H1 (cell line): ENCODE data around the gene ZBTB46. TPM values are rescaled to one million over a fixed set of nuclear protein-coding genes. Genes with fewer than 3 reads are reported as not detected.

Experiments
- CTCF ChIA-PET: fragments of 300-600 bp; sonication (Branson Sonifier 250); formaldehyde crosslinking; loops from one replicate; lab custom pipeline; 2021; ENCODE audit not compliant: partially characterized antibody; lab: Charles Lee
- POLR2A ChIA-PET: fragments of 300-600 bp; sonication (Branson Sonifier 250); formaldehyde crosslinking; loops from one replicate; lab custom pipeline; 2021; ENCODE audit warnings: inconsistent platforms; ENCODE audit not compliant: partially characterized antibody; lab: Charles Lee
- DNase-seq, 2 experiments: peaks; one replicate each; pipeline versions ENCODE4 v3.0.0 to v3.0.0-alpha.2; 2010 to 2022; ENCODE audit warnings: low spot score in 2 of 2, low read depth in 1 of 2, mixed read lengths in 1 of 2
- FAIRE-seq: peaks from 2 replicates; lab custom pipeline; 2011; peaks lifted over from hg19 to GRCh38; lab: Jason Lieb, UNC
- H2AFZ ChIP-seq: 2 replicates; pipeline ENCODE4 v1.8.1; 2012; ENCODE audit warnings: low read length, inconsistent platforms
- H2AK5ac ChIP-seq: 2 replicates; pipeline ENCODE4 v1.6.1; 2013; ENCODE audit warnings: low read depth, low read length
- H2BK120ac ChIP-seq: replicated peaks from 2 replicates; pipeline ENCODE3; 2013; ENCODE audit warnings: low read depth, low read length, inconsistent platforms
- H2BK12ac ChIP-seq: 2 replicates; pipeline ENCODE4 v1.6.1; 2013; ENCODE audit warnings: low read depth, low read length
- H2BK15ac ChIP-seq: 2 replicates; pipeline ENCODE4 v1.6.1; 2013; ENCODE audit warnings: low read length
- H2BK20ac ChIP-seq: 2 replicates; pipeline ENCODE4 v1.6.1; 2013; ENCODE audit warnings: low read length
- H2BK5ac ChIP-seq: 2 replicates; pipeline ENCODE4 v1.6.1; 2013; ENCODE audit warnings: low read depth, low read length
- H3K14ac ChIP-seq: 2 replicates; pipeline ENCODE4 v1.6.1; 2013; ENCODE audit warnings: inconsistent platforms; ENCODE audit not compliant: insufficient read length
- H3K18ac ChIP-seq: 2 replicates; pipeline ENCODE4 v1.6.1; 2013; ENCODE audit warnings: low read length; ENCODE audit errors: extremely low read depth
- H3K23ac ChIP-seq: 2 replicates; pipeline ENCODE4 v1.6.1; 2013; ENCODE audit warnings: inconsistent platforms; ENCODE audit not compliant: insufficient read length
- H3K23me2 ChIP-seq: 2 replicates; pipeline ENCODE4 v1.6.1; 2013; ENCODE audit warnings: low read depth, low read length
- H3K27ac ChIP-seq: 2 replicates; pipeline ENCODE4 v1.6.1; 2011; ENCODE audit warnings: low read depth, low read length, inconsistent platforms
- H3K27me3 ChIP-seq, 4 experiments: replicated peaks in 1 of 4; 1 replicate in 1 of 4; 2 replicates in 3 of 4; pipeline versions ENCODE4 v1.6.1 to v1.8.1; 2011 to 2013; ENCODE audit warnings: low read length in 3 of 4, mild to moderate bottlenecking in 3 of 4, inconsistent platforms in 2 of 4, mixed read lengths in 2 of 4, moderate library complexity in 1 of 4; ENCODE audit not compliant: control insufficient read depth in 3 of 4, insufficient read depth in 3 of 4; ENCODE audit errors: extremely low read depth in 1 of 4
- H3K36me3 ChIP-seq, 4 experiments: 2 replicates each; pipeline versions ENCODE4 v1.6.1 to v1.8.1; 2011 to 2013; ENCODE audit warnings: mild to moderate bottlenecking in 4 of 4, low read length in 3 of 4, moderate library complexity in 2 of 4, control low read depth in 1 of 4, inconsistent platforms in 1 of 4; ENCODE audit not compliant: insufficient read depth in 4 of 4, control insufficient read depth in 2 of 4
- H3K4ac ChIP-seq: replicated peaks from 2 replicates; pipeline ENCODE3; 2013; ENCODE audit warnings: low read length, low read depth, mixed read lengths, inconsistent platforms; ENCODE audit not compliant: insufficient read length
- H3K4me1 ChIP-seq, 4 experiments: replicated peaks in 1 of 4; 1 replicate in 1 of 4; 2 replicates in 3 of 4; pipeline versions ENCODE4 v1.6.1 to v1.8.1; 2011 to 2013; ENCODE audit warnings: low read length in 3 of 4, inconsistent platforms in 2 of 4, mixed read lengths in 1 of 4; ENCODE audit not compliant: insufficient read depth in 4 of 4, control insufficient read depth in 3 of 4
- H3K4me2 ChIP-seq, 2 experiments: 2 replicates each; pipeline versions ENCODE4 v1.6.1 to v1.8.1; 2011 to 2013; ENCODE audit warnings: low read depth in 2 of 2, low read length in 2 of 2, control low read depth in 1 of 2, inconsistent platforms in 1 of 2, mild to moderate bottlenecking in 1 of 2; ENCODE audit not compliant: insufficient read depth in 1 of 2
- H3K4me3 ChIP-seq, 4 experiments: fragments of 200-600, 300-600 bp in 1 of 4; sonication (generic), shearing (Covaris generic), sonication (Bioruptor Twin) in 1 of 4; 2 replicates each; pipeline versions ENCODE4 v1.5.1 to v1.8.1; 2011 to 2016; ENCODE audit warnings: low read length in 4 of 4, low read depth in 3 of 4, control low read depth in 2 of 4, inconsistent platforms in 2 of 4, mild to moderate bottlenecking in 2 of 4, mixed read lengths in 1 of 4, moderate library complexity in 1 of 4; ENCODE audit not compliant: insufficient read depth in 2 of 4; ENCODE audit errors: extremely low read depth in 1 of 4
- H3K56ac ChIP-seq: replicated peaks from 2 replicates; pipeline ENCODE3; 2013; ENCODE audit warnings: low read depth, mild to moderate bottlenecking, mixed read lengths, low read length, inconsistent platforms; ENCODE audit not compliant: insufficient read length
- H3K79me1 ChIP-seq: 2 replicates; pipeline ENCODE4 v1.6.1; 2013; ENCODE audit warnings: low read depth, low read length, control low read depth
- H3K79me2 ChIP-seq, 2 experiments: 2 replicates each; pipeline versions ENCODE4 v1.6.1 to v1.8.1; 2012 to 2013; ENCODE audit warnings: low read length in 2 of 2, mild to moderate bottlenecking in 2 of 2, inconsistent platforms in 1 of 2; ENCODE audit not compliant: insufficient read depth in 2 of 2, control insufficient read depth in 1 of 2
- H3K9ac ChIP-seq, 4 experiments: replicated peaks in 1 of 4; 1 replicate in 1 of 4; 2 replicates in 3 of 4; pipeline versions ENCODE4 v1.6.1 to v1.8.1; 2011 to 2013; ENCODE audit warnings: low read depth in 3 of 4, low read length in 3 of 4, control low read depth in 2 of 4, mild to moderate bottlenecking in 2 of 4, moderate library complexity in 2 of 4, inconsistent platforms in 1 of 4; ENCODE audit errors: extremely low read depth in 1 of 4
- H3K9me3 ChIP-seq, 2 experiments: 2 replicates each; pipeline versions ENCODE4 v1.6.1 to v1.8.1; 2012 to 2013; ENCODE audit warnings: mild to moderate bottlenecking in 2 of 2, moderate library complexity in 2 of 2, control low read depth in 1 of 2, inconsistent platforms in 1 of 2, low read depth in 1 of 2, low read length in 1 of 2, mixed read lengths in 1 of 2; ENCODE audit not compliant: insufficient read depth in 2 of 2
- H4K20me1 ChIP-seq, 2 experiments: replicated peaks in 1 of 2; 2 replicates each; pipeline versions ENCODE3 to v1.8.1; 2011 to 2013; ENCODE audit warnings: inconsistent platforms in 2 of 2, low read length in 2 of 2, mild to moderate bottlenecking in 1 of 2; ENCODE audit not compliant: insufficient read depth in 2 of 2, control insufficient read depth in 1 of 2
- H4K5ac ChIP-seq: 2 replicates; pipeline ENCODE4 v1.6.1; 2013; ENCODE audit warnings: low read length, low read depth, mixed read lengths, inconsistent platforms; ENCODE audit not compliant: insufficient read length
- H4K8ac ChIP-seq: 2 replicates; pipeline ENCODE4 v1.8.0; 2013; ENCODE audit warnings: mild to moderate bottlenecking, moderate library complexity, low read length, inconsistent platforms; ENCODE audit not compliant: insufficient read depth; ENCODE audit errors: extremely low read depth
- H4K91ac ChIP-seq: replicated peaks from 2 replicates; pipeline ENCODE3; 2013; ENCODE audit warnings: low read length, mixed read lengths, inconsistent platforms; ENCODE audit not compliant: insufficient read length
- CHD2 ChIP-seq: IDR thresholded peaks from 2 replicates; pipeline ENCODE4 v1.6.1; 2012; ENCODE audit warnings: low read length, improper control_type of control experiment
- EP300 ChIP-seq, 2 experiments: IDR thresholded peaks; 1 replicate in 1 of 2; 2 replicates in 1 of 2; pipeline ENCODE4 v1.6.1; 2011 to 2012; ENCODE audit warnings: low read depth in 2 of 2, low read length in 2 of 2, mild to moderate bottlenecking in 2 of 2, borderline replicate concordance in 1 of 2, inconsistent platforms in 1 of 2, moderate library complexity in 1 of 2
- GABPA ChIP-seq: IDR thresholded peaks from 2 replicates; pipeline ENCODE4 v1.6.1; 2011; ENCODE audit warnings: mild to moderate bottlenecking, low read length, moderate library complexity, borderline replicate concordance; ENCODE audit not compliant: insufficient read depth
- GTF2F1 ChIP-seq: IDR thresholded peaks from 2 replicates; pipeline ENCODE4 v1.6.1; 2012; ENCODE audit warnings: low read depth, low read length, improper control_type of control experiment, borderline replicate concordance
- KDM1A ChIP-seq: fragments of 200-600, 300-600 bp; sonication (generic); IDR thresholded peaks from 2 replicates; pipeline ENCODE4 v1.7.1; 2016; ENCODE audit warnings: mild to moderate bottlenecking, low read length, borderline replicate concordance
- KDM5A ChIP-seq: fragments of 200-600 bp; IDR thresholded peaks from 2 replicates; pipeline ENCODE4 v1.7.1; 2012; ENCODE audit warnings: mild to moderate bottlenecking, low read length, inconsistent platforms, mixed read lengths
- RBBP5 ChIP-seq: IDR thresholded peaks from 2 replicates; pipeline ENCODE4 v1.7.1; 2012; ENCODE audit warnings: low read depth, mild to moderate bottlenecking, inconsistent platforms, low read length, moderate library complexity, borderline replicate concordance
- SAP30 ChIP-seq: fragments of 300-600 bp; sonication (generic); IDR thresholded peaks from 2 replicates; pipeline ENCODE4 v1.7.1; 2012; ENCODE audit warnings: low read length, moderate library complexity, mild to moderate bottlenecking, inconsistent platforms; ENCODE audit not compliant: insufficient read depth, insufficient replicate concordance
- SIN3A ChIP-seq, 2 experiments: IDR thresholded peaks in 1 of 2; conservative IDR thresholded peaks in 1 of 2; 2 replicates each; pipeline ENCODE4 v1.6.1; 2011 to 2012; ENCODE audit warnings: low read length in 2 of 2, improper control_type of control experiment in 1 of 2, low read depth in 1 of 2, mild to moderate bottlenecking in 1 of 2
- YY1 ChIP-seq: IDR thresholded peaks from 2 replicates; pipeline ENCODE4 v1.6.1; 2011; ENCODE audit warnings: low read depth, mild to moderate bottlenecking, low read length
- WGBS, 2 experiments: shearing (Covaris generic) in 1 of 2; methylation state at CpG; one replicate each; pipeline versions ENCODE4 v1.1.6 to v1.1.7; 2013 to 2015; ENCODE audit warnings: low lambda C conversion rate in 2 of 2, mixed read lengths in 2 of 2, inconsistent platforms in 1 of 2, low coverage in 1 of 2, missing lambda C conversion rate in 1 of 2; ENCODE audit not compliant: insufficient replicate concordance in 2 of 2, insufficient coverage in 1 of 2, insufficient read length in 1 of 2; ENCODE audit errors: extremely low coverage in 1 of 2, missing lambda C conversion rate in 1 of 2; 5-methylcytosine and 5-hydroxymethylcytosine counted together
- polyA plus RNA-seq, 7 experiments: library from polyadenylated mRNA; depleted of rRNA in 3 of 7; stranded (reverse) in 5 of 7; unstranded in 2 of 7; fragments of >200 nt in 5 of 7; fragments of 200-250 nt in 2 of 7; gene quantifications; 1 replicate in 5 of 7; 2 replicates in 1 of 7; 4 replicates in 1 of 7; pipeline versions ENCODE4 v1.2.1 to v1.2.3, GENCODE V29; 2011 to 2013; ENCODE audit warnings: missing spikeins in 2 of 7, mixed read lengths in 2 of 7
- total RNA-seq: library from RNA; stranded (reverse); fragmentation: NEBNext Ultra II Directional; extraction: Animal tissue kit (Norgen Biotek cat#: 25700); gene quantifications from 2 replicates; pipeline ENCODE4 v1.2.1, GENCODE V29; 2021
- TF ChIP-seq, protein P1 (sequence below): IDR thresholded peaks from 2 replicates; pipeline ENCODE4 v1.6.1; 2012; ENCODE audit warnings: low read length, inconsistent platforms

The ZBTB46 gene
- total and polyA plus RNA-seq, 2 of the 8 experiments (the other 6 are each of a cell fraction or from before 2014, with no cell fraction given) = 6.4 to 22.4 TPM

DNA sequence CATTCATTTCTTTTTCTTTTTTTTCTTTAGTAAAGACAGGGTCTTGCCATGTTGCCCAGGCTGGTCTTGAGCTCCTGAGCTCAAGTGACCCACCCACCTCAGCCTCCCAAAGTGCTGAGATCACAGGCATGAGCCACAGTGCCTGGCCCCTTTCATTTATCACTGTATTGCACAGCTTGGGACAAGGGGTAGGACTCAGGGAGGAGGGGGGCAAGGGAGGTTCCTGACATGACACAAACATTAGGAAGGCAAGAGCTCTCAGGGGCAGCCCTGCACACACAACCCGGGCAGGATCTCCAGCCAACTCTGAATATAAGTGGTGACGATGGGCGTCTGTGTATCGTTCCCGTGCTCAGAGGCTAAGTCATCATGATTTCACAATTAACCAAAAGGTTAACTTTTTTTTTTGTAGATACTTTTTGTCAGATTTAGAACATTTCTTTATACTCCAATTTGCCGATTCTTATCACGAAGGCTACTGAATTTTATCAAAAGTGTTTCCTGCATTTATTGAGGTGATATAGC is 71.6 kb downstream of the ZBTB46 start:
- H3K79me1 ChIP-seq = no peaks in the 10 kb centered on the region; the same call in 1 of the 2 replicates
- TF ChIP-seq YY1 (no peak), SIN3A (conservative IDR thresholded peaks at IDR 0.05 in 1 of 2, IDR thresholded peaks at IDR 0.05 in 1 of 2; ENCODE audit: low read depth in 1 of 2, low read length in 2 of 2) (no peak), RBBP5 (no peak), EP300 (IDR thresholded peaks at IDR 0.05; ENCODE audit: borderline replicate concordance in 1 of 2, low read depth in 2 of 2, low read length in 2 of 2) (no peak), SAP30 (no peak), KDM5A (no peak), KDM1A (no peak), GTF2F1 (no peak), GABPA (no peak), CHD2 (no peak)
- TF ChIP-seq, protein P1, sequence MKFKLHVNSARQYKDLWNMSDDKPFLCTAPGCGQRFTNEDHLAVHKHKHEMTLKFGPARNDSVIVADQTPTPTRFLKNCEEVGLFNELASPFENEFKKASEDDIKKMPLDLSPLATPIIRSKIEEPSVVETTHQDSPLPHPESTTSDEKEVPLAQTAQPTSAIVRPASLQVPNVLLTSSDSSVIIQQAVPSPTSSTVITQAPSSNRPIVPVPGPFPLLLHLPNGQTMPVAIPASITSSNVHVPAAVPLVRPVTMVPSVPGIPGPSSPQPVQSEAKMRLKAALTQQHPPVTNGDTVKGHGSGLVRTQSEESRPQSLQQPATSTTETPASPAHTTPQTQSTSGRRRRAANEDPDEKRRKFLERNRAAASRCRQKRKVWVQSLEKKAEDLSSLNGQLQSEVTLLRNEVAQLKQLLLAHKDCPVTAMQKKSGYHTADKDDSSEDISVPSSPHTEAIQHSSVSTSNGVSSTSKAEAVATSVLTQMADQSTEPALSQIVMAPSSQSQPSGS = no peak

More for the DNA sequence above, 71.6 kb downstream of the ZBTB46 start:
- no peaks in the 10 kb centered on the region for H3K27me3 ChIP-seq
- CTCF ChIA-PET = interaction anchor here (0.7 to 2.1 kb wide), 3 partner anchors 14 to 806 kb away, joined by 4 to 10 read pairs (median 6); no protein-coding TSS in a partner anchor
- POLR2A ChIA-PET = interaction anchor here (1.2 kb wide), 1 partner anchor 19 kb away, joined by 3 read pairs; no protein-coding TSS in a partner anchor
- H3K36me3 ChIP-seq = no peaks in the 10 kb centered on the region
- H3K56ac ChIP-seq = no peak overlapping the region
- H4K91ac ChIP-seq = no peak overlapping the region
- H4K8ac ChIP-seq = no peak overlapping the region
- no peak overlapping the region for H3K4ac ChIP-seq
- no peak overlapping the region for H2BK15ac ChIP-seq
- H3K23ac ChIP-seq = no peak overlapping the region
- H3K18ac ChIP-seq = no peak overlapping the region
- no peak overlapping the region for H3K27ac ChIP-seq
- 79% methylated on average over 7 of the region's 7 CpGs; no CpG with 5 or more reads in 1 of the 2 experiments for WGBS, 2 experiments
- H2BK120ac ChIP-seq = no peak overlapping the region
- FAIRE-seq = no peak
- DNase-seq = no peak
- H2BK12ac ChIP-seq = no peak overlapping the region
- H3K9me3 ChIP-seq = no peaks in the 10 kb centered on the region
- H4K5ac ChIP-seq = no peak overlapping the region
- H3K4me2 ChIP-seq = no peak overlapping the region
- no peak overlapping the region for H2AK5ac ChIP-seq
- H4K20me1 ChIP-seq = no peaks in the 10 kb centered on the region
- H3K23me2 ChIP-seq = no peaks in the 10 kb centered on the region
- no peaks in the 10 kb centered on the region for H3K79me2 ChIP-seq
- H2AFZ ChIP-seq = no peak overlapping the region
- no peak overlapping the region for H3K4me3 ChIP-seq
- H3K14ac ChIP-seq = no peak overlapping the region
- no peaks in the 10 kb centered on the region for H3K4me1 ChIP-seq
- H3K9ac ChIP-seq = no peak overlapping the region
- no peak overlapping the region for H2BK20ac ChIP-seq
- no peak overlapping the region for H2BK5ac ChIP-seq
